Measurements from ENCODE around the gene EYS.

The EYS gene

DNA sequence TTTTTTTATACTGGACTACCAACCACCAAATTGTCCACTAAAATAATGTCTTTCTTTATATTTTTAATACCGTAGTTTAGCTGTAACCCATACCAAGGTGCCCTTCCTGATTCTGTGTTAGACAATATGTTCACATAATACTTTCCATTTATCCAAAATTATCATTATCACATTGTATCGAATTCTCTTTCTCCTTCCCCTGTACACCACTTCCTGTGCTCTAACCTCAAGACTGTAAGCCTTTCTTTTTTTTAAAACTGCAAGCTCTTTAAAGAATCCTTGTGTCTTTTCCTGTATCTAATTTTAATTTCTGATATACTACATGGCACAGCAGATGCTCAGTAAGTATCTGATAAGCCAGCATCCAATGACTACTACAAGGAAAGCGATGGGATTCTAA lies 917.5 kb downstream of the EYS start:
- TF ChIP-seq, protein P1, sequence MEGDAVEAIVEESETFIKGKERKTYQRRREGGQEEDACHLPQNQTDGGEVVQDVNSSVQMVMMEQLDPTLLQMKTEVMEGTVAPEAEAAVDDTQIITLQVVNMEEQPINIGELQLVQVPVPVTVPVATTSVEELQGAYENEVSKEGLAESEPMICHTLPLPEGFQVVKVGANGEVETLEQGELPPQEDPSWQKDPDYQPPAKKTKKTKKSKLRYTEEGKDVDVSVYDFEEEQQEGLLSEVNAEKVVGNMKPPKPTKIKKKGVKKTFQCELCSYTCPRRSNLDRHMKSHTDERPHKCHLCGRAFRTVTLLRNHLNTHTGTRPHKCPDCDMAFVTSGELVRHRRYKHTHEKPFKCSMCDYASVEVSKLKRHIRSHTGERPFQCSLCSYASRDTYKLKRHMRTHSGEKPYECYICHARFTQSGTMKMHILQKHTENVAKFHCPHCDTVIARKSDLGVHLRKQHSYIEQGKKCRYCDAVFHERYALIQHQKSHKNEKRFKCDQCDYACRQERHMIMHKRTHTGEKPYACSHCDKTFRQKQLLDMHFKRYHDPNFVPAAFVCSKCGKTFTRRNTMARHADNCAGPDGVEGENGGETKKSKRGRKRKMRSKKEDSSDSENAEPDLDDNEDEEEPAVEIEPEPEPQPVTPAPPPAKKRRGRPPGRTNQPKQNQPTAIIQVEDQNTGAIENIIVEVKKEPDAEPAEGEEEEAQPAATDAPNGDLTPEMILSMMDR (IDR thresholded peaks at IDR 0.05; ENCODE audit: low read length): no peak
- TF ChIP-seq EZH2 (optimal IDR thresholded peaks at IDR 0.05; ENCODE audit: low read depth, low read length) (no peak), EZH2phosphoT487 (IDR thresholded peaks at IDR 0.05; ENCODE audit: low read length) (no peak)
- Histone ChIP-seq H3K9ac (ENCODE audit: low read length) (no peak overlapping the region), H4K20me1 (ENCODE audit: insufficient read depth, low read length) (no peaks in the 10 kb centered on the region), H3K4me2 (ENCODE audit: low read depth, low read length) (no peak overlapping the region), H3F3A (ENCODE audit: insufficient read depth, low read length) (no peaks in the 10 kb centered on the region), H3K36me3 (replicated peaks; ENCODE audit: insufficient read depth, low read length) (no peaks in the 10 kb centered on the region), H3K9me3 (replicated peaks; ENCODE audit: insufficient read depth, low read length) (no peaks in the 10 kb centered on the region), H3K79me2 (ENCODE audit: low read length) (no peaks in the 10 kb centered on the region), H3K4me1 (ENCODE audit: low read length) (no peaks in the 10 kb centered on the region), H3K27ac (ENCODE audit: low read length) (no peak overlapping the region), H2AFZ (ENCODE audit: low read length) (no peak overlapping the region), H3K27me3 (replicated peaks; ENCODE audit: insufficient read depth, low read length) (no peaks in the 10 kb centered on the region), H3K4me3 (ENCODE audit: low read length) (no peak overlapping the region), H3K9me2 (replicated peaks; ENCODE audit: insufficient read depth, low read length) (no peaks in the 10 kb centered on the region)
- DNase-seq: no peak

DNA sequence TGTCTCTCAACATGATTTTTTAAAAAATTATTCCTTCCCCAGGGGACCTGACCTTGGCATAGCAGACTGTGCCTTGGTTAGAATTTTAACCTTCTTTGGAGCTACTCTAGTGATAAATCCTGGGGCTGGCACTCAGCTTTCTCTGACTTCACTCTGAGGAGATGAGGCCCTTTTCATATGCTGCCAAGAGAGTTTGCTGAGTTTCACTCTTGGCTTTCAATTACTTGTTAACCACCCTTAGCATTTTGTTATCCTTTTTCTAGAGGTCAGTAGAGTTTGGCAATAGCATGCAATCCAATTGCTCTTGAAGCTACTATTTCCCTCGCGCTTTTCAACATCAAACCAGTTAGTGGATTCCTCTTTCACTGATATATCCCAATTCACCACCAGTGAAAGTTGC lies 920.3 kb downstream of the EYS start:
- no peak overlapping the region for H3K4me2 ChIP-seq (ENCODE audit: low read depth, low read length)
- no peaks in the 10 kb centered on the region for H3K4me1 ChIP-seq (ENCODE audit: low read length)
- H3K27ac ChIP-seq (ENCODE audit: low read length): no peak overlapping the region
- H3K27me3 ChIP-seq (replicated peaks; ENCODE audit: insufficient read depth, low read length): no peaks in the 10 kb centered on the region
- no peaks in the 10 kb centered on the region for H3K36me3 ChIP-seq (replicated peaks; ENCODE audit: insufficient read depth, low read length)
- no peak overlapping the region for H3K4me3 ChIP-seq (ENCODE audit: low read length)
- H3F3A ChIP-seq (ENCODE audit: insufficient read depth, low read length): no peaks in the 10 kb centered on the region
- H3K9me2 ChIP-seq (replicated peaks; ENCODE audit: insufficient read depth, low read length): no peaks in the 10 kb centered on the region
- no peaks in the 10 kb centered on the region for H4K20me1 ChIP-seq (ENCODE audit: insufficient read depth, low read length)
- H3K9ac ChIP-seq (ENCODE audit: low read length): no peak overlapping the region
- H2AFZ ChIP-seq (ENCODE audit: low read length): no peak overlapping the region
- H3K79me2 ChIP-seq (ENCODE audit: low read length): no peaks in the 10 kb centered on the region
- TF ChIP-seq, protein P1 (IDR thresholded peaks at IDR 0.05; ENCODE audit: low read length): no peak
- TF ChIP-seq EZH2phosphoT487 (IDR thresholded peaks at IDR 0.05; ENCODE audit: low read length) (no peak), EZH2 (optimal IDR thresholded peaks at IDR 0.05; ENCODE audit: low read depth, low read length) (no peak)
- no peak for DNase-seq
- no peaks in the 10 kb centered on the region for H3K9me3 ChIP-seq (replicated peaks; ENCODE audit: insufficient read depth, low read length)

DNA sequence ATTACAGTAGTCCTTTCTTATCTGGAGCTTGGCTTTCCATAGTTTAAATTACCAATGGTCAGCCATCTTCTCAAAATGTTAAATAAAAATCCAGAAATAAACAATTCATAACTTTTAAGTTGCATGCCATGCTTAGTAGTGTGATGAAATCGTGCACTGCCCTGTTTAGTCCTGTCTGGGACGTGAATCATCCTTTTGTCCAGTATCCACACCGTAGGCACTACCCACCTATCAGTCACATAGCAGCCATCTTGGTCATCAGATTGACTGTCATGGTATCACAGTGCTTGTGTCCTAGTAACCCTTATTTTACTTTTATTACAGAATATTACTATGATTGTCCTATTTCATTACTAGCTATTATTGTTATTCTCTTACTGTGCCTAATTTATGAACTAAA lies 924.1 kb downstream of the EYS start:
- H3K4me2 ChIP-seq (ENCODE audit: low read depth, low read length): no peak overlapping the region
- no peaks in the 10 kb centered on the region for H4K20me1 ChIP-seq (ENCODE audit: insufficient read depth, low read length)
- TF ChIP-seq, protein P1 (IDR thresholded peaks at IDR 0.05; ENCODE audit: low read length): no peak
- TF ChIP-seq EZH2phosphoT487 (IDR thresholded peaks at IDR 0.05; ENCODE audit: low read length) (no peak), EZH2 (optimal IDR thresholded peaks at IDR 0.05; ENCODE audit: low read depth, low read length) (no peak)
- DNase-seq: no peak
- no peak overlapping the region for H3K9ac ChIP-seq (ENCODE audit: low read length)
- no peaks in the 10 kb centered on the region for H3K27me3 ChIP-seq (replicated peaks; ENCODE audit: insufficient read depth, low read length)
- no peaks in the 10 kb centered on the region for H3K36me3 ChIP-seq (replicated peaks; ENCODE audit: insufficient read depth, low read length)
- no peaks in the 10 kb centered on the region for H3K4me1 ChIP-seq (ENCODE audit: low read length)
- H3F3A ChIP-seq (ENCODE audit: insufficient read depth, low read length): no peaks in the 10 kb centered on the region
- no peak overlapping the region for H3K27ac ChIP-seq (ENCODE audit: low read length)
- H2AFZ ChIP-seq (ENCODE audit: low read length): no peak overlapping the region
- no peaks in the 10 kb centered on the region for H3K9me3 ChIP-seq (replicated peaks; ENCODE audit: insufficient read depth, low read length)
- no peaks in the 10 kb centered on the region for H3K79me2 ChIP-seq (ENCODE audit: low read length)
- H3K9me2 ChIP-seq (replicated peaks; ENCODE audit: insufficient read depth, low read length): no peaks in the 10 kb centered on the region
- no peak overlapping the region for H3K4me3 ChIP-seq (ENCODE audit: low read length)

All from MM.1S (cell line).